HEK293T (cell line): ENCODE results near the gene EIF5A2.

Experiments used
- FOXM1 ChIP-seq: fragments of 450-650 bp; IDR thresholded peaks from 2 replicates; pipeline ENCODE4 v1.6.1; 2017; ENCODE audit warnings: mild to moderate bottlenecking, borderline replicate concordance
- LEF1 ChIP-seq: fragments of 450-650 bp; IDR thresholded peaks from 2 replicates; pipeline ENCODE4 v1.6.1; 2017; ENCODE audit warnings: mild to moderate bottlenecking, borderline replicate concordance
- SUZ12 ChIP-seq: fragments of 450-650 bp; IDR thresholded peaks from 2 replicates; pipeline ENCODE4 v1.6.1; 2016; ENCODE audit warnings: mild to moderate bottlenecking
- ZNF384 ChIP-seq: fragments of 450-650 bp; IDR thresholded peaks from 2 replicates; pipeline ENCODE4 v1.6.1; 2016

- no peak for TF ChIP-seq FOXM1
- TF ChIP-seq LEF1: no peak
- TF ChIP-seq ZNF384: no peak
- TF ChIP-seq SUZ12: no peak
These were observed 44.8 kb upstream of the EIF5A2 start for GRCh38 chr3:170953229-170953628.
